Endothelial cell of umbilical vein (primary cell): ENCODE measurements around the gene DLX3. TPM values are rescaled to one million over a fixed set of nuclear protein-coding genes. Genes with fewer than 3 reads are reported as not detected.

Source experiments
- BruUV-seq: library from RNA; stranded (reverse); fragments of 400-500 nt; replicated peaks from 2 replicates; lab custom pipeline; 2021; lab: Mats Ljungman, UMichigan
- CTCF ChIA-PET: fragments of 300-600, 350-600 bp; sonication (Branson Sonifier 250); formaldehyde crosslinking; loops from one replicate; lab custom pipeline; 2021; ENCODE audit warnings: antibody characterized with exemption, inconsistent platforms; lab: Charles Lee
- POLR2A ChIA-PET: fragments of 300-600, 350-600 bp; sonication (Branson Sonifier 250); formaldehyde crosslinking; loops from one replicate; lab custom pipeline; 2021; ENCODE audit warnings: antibody characterized with exemption, inconsistent platforms; lab: Charles Lee
- DNase-seq: peaks from one replicate; pipeline ENCODE4 v3.0.0-alpha.2; 2011; ENCODE audit warnings: low read depth, low spot score
- FAIRE-seq: peaks from 2 replicates; lab custom pipeline; 2011; peaks lifted over from hg19 to GRCh38; lab: Jason Lieb, UNC
- H2AFZ ChIP-seq: 2 replicates; pipeline ENCODE4 v1.6.0; 2012; ENCODE audit warnings: low read depth, low read length, control low read depth, inconsistent platforms
- H3K27ac ChIP-seq: 2 replicates; pipeline ENCODE4 v1.5.1; 2011; ENCODE audit warnings: low read depth, mild to moderate bottlenecking, control low read depth, low read length, moderate library complexity; ENCODE audit not compliant: insufficient read depth
- H3K27me3 ChIP-seq, 2 experiments: 2 replicates each; pipeline versions ENCODE4 v1.6.0 to v1.6.1; 2011; ENCODE audit warnings: low read length in 2 of 2, mixed read lengths in 1 of 2; ENCODE audit not compliant: control insufficient read depth in 2 of 2, insufficient read depth in 2 of 2
- H3K36me3 ChIP-seq, 2 experiments: 2 replicates in 1 of 2; 3 replicates in 1 of 2; pipeline ENCODE4 v1.5.1; 2011; ENCODE audit warnings: low read length in 2 of 2, mild to moderate bottlenecking in 1 of 2, moderate library complexity in 1 of 2; ENCODE audit not compliant: control insufficient read depth in 2 of 2, insufficient read depth in 2 of 2; ENCODE audit errors: extremely low read depth in 1 of 2
- H3K4me1 ChIP-seq: 3 replicates; pipeline ENCODE4 v1.5.1; 2011; ENCODE audit warnings: mild to moderate bottlenecking, low read length; ENCODE audit not compliant: control insufficient read depth, insufficient read depth; ENCODE audit errors: extremely low read depth
- H3K4me2 ChIP-seq: 2 replicates; pipeline ENCODE4 v1.6.1; 2011; ENCODE audit warnings: low read length, control low read depth, mixed read lengths; ENCODE audit not compliant: insufficient read depth
- H3K4me3 ChIP-seq, 3 experiments: fragments of 200-600 bp in 1 of 3; sonication (generic), shearing (Covaris generic) in 1 of 3; replicated peaks in 1 of 3; 2 replicates each; pipeline ENCODE4 v1.5.1; 2011 to 2016; ENCODE audit warnings: control low read depth in 3 of 3, low read length in 3 of 3, mild to moderate bottlenecking in 2 of 3, inconsistent platforms in 1 of 3, low read depth in 1 of 3, moderate library complexity in 1 of 3; ENCODE audit not compliant: insufficient read depth in 1 of 3
- H3K79me2 ChIP-seq: 2 replicates; pipeline ENCODE4 v1.6.0; 2012; ENCODE audit warnings: low read length, inconsistent platforms; ENCODE audit not compliant: control insufficient read depth, insufficient read depth
- H3K9ac ChIP-seq: replicated peaks from 2 replicates; pipeline ENCODE3; 2011; ENCODE audit warnings: low read length, control low read depth; ENCODE audit not compliant: insufficient read depth; ENCODE audit errors: extremely low read depth
- H3K9me1 ChIP-seq: replicated peaks from 3 replicates; pipeline ENCODE4 v1.6.0; 2011; ENCODE audit warnings: mild to moderate bottlenecking, low read length; ENCODE audit not compliant: control insufficient read depth, insufficient read depth; ENCODE audit errors: extremely low read depth
- H3K9me3 ChIP-seq: replicated peaks from 2 replicates; pipeline ENCODE4 v1.5.1; 2012; ENCODE audit warnings: low read length, inconsistent platforms; ENCODE audit not compliant: control insufficient read depth, insufficient read depth
- H4K20me1 ChIP-seq: replicated peaks from 2 replicates; pipeline ENCODE3; 2011; ENCODE audit warnings: mild to moderate bottlenecking, low read length; ENCODE audit not compliant: control insufficient read depth, insufficient read depth; ENCODE audit errors: extremely low read depth
- EZH2 ChIP-seq: IDR thresholded peaks from 2 replicates; pipeline ENCODE4 v1.6.1; 2012; ENCODE audit warnings: borderline replicate concordance, low read depth, mild to moderate bottlenecking, moderate library complexity, low read length, inconsistent platforms; ENCODE audit not compliant: severe bottlenecking
- FOS ChIP-seq: IDR thresholded peaks from 2 replicates; pipeline ENCODE4 v1.6.1; 2011; ENCODE audit warnings: mild to moderate bottlenecking, low read length, moderate library complexity, borderline replicate concordance; ENCODE audit not compliant: insufficient read depth
- GATA2 ChIP-seq: IDR thresholded peaks from 2 replicates; pipeline ENCODE4 v1.7.0; 2011; ENCODE audit warnings: low read depth, mild to moderate bottlenecking, moderate library complexity, mixed read lengths, low read length; ENCODE audit not compliant: insufficient read length, insufficient read depth
- JUN ChIP-seq: IDR thresholded peaks from 2 replicates; pipeline ENCODE4 v1.6.1; 2011; ENCODE audit warnings: borderline replicate concordance, low read depth; ENCODE audit not compliant: insufficient read length, insufficient read depth
- MYC ChIP-seq: IDR thresholded peaks from one replicate; pipeline ENCODE4 v1.6.1; 2011; ENCODE audit warnings: mild to moderate bottlenecking, low read depth, low read length
- POLR2A ChIP-seq: IDR thresholded peaks from 2 replicates; pipeline ENCODE4 v1.6.1; 2012; ENCODE audit warnings: low read depth, mild to moderate bottlenecking, control low read depth, low read length
- POLR2AphosphoS5 ChIP-seq: IDR thresholded peaks from 2 replicates; pipeline ENCODE4 v1.6.1; 2012; ENCODE audit warnings: low read depth, mild to moderate bottlenecking, control low read depth, low read length, moderate library complexity; ENCODE audit not compliant: insufficient read depth
- dilution Hi-C: fragments of 300-500 bp; cut with MboI; formaldehyde crosslinking; loops from one replicate; pipeline ENCODE4 v1.15.0; 2019; ENCODE audit warnings: low sequenced_read_pairs; ENCODE audit not compliant: extremely low pct_ligation_motif_present
- intact Hi-C: fragments of 100-400 bp; cut with micrococcal nuclease; formaldehyde crosslinking; loops from one replicate; pipeline ENCODE4 v1.10.0; 2022
- polyA plus RNA-seq, 4 experiments: library from polyadenylated mRNA; depleted of rRNA in 3 of 4; stranded (reverse) in 3 of 4; unstranded in 1 of 4; fragments of >200 nt; gene quantifications; 2 replicates each; pipeline versions ENCODE4 v1.2.1 to v1.2.3, GENCODE V29; 2011 to 2012; ENCODE audit warnings: missing spikeins in 1 of 4
- total RNA-seq: library from RNA; stranded (reverse); gene quantifications from 2 replicates; pipeline ENCODE4 v1.2.3, GENCODE V29; 2021
- TF ChIP-seq, protein P1 (sequence below), 2 donors: IDR thresholded peaks; 1 replicate in 1 of 2; 2 replicates in 1 of 2; pipeline ENCODE4 v1.5.1; 2011; ENCODE audit warnings: low read length in 2 of 2, mild to moderate bottlenecking in 2 of 2, moderate library complexity in 2 of 2, control low read depth in 1 of 2, inconsistent platforms in 1 of 2, low read depth in 1 of 2; ENCODE audit not compliant: insufficient read depth in 1 of 2; ENCODE audit errors: extremely low read depth in 1 of 2
- TF ChIP-seq, protein P2 (sequence below): IDR thresholded peaks from 2 replicates; pipeline ENCODE4 v1.6.1; 2011; ENCODE audit not compliant: insufficient read depth, insufficient read length

The DLX3 gene
- total and polyA plus RNA-seq, 2 donors (not counting 3 experiments of a cell fraction or from before 2014, with no cell fraction given) = not detected

DNA sequence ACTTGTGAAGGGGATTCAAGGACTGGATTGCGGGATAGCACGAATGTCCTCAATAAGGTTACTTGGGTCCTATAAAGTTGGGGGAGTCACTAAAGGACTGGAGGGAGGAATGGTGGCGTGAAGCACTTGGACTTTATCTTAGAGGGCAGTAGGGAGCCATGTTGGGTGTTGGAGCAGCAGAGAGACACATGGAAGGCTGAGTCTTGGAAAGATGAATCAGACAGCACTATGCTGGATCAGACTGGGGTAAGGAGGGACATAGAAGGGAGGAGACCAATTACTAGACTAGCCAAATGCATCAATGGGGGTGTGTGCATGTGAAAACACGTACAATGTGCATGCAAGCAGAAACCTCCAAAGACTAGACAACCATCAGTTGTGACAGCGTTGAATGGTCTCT lies 52.1 kb downstream of the DLX3 start:
- H3K27me3 ChIP-seq = peaks cover 30 to 35% of the 10 kb centered on the region in 2 experiments
- H3K27ac ChIP-seq = no peak overlapping the region
- dilution Hi-C loops (no loop called here), intact Hi-C loops (no loop called here)
- no peak overlapping the region for H2AFZ ChIP-seq
- no peaks in the 10 kb centered on the region for H3K79me2 ChIP-seq
- CTCF ChIA-PET = interaction anchor here (1.5 to 6.9 kb wide), 2 partner anchors 9 to 55 kb away, joined by 4 to 38 read pairs; no protein-coding TSS in a partner anchor
- no peaks in the 10 kb centered on the region for H3K9me1 ChIP-seq
- no peak for DNase-seq
- no peaks in the 10 kb centered on the region for H3K4me1 ChIP-seq
- POLR2A ChIA-PET = no interaction called here
- BruUV-seq = no TSS peak
- FAIRE-seq = no peak
- H3K4me3 ChIP-seq = no peak overlapping the region
- no peaks in the 10 kb centered on the region for H4K20me1 ChIP-seq
- H3K36me3 ChIP-seq = no peaks in the 10 kb centered on the region
- H3K4me2 ChIP-seq = no peak overlapping the region
- TF ChIP-seq, protein P1, sequence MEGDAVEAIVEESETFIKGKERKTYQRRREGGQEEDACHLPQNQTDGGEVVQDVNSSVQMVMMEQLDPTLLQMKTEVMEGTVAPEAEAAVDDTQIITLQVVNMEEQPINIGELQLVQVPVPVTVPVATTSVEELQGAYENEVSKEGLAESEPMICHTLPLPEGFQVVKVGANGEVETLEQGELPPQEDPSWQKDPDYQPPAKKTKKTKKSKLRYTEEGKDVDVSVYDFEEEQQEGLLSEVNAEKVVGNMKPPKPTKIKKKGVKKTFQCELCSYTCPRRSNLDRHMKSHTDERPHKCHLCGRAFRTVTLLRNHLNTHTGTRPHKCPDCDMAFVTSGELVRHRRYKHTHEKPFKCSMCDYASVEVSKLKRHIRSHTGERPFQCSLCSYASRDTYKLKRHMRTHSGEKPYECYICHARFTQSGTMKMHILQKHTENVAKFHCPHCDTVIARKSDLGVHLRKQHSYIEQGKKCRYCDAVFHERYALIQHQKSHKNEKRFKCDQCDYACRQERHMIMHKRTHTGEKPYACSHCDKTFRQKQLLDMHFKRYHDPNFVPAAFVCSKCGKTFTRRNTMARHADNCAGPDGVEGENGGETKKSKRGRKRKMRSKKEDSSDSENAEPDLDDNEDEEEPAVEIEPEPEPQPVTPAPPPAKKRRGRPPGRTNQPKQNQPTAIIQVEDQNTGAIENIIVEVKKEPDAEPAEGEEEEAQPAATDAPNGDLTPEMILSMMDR (IDR thresholded peaks at IDR 0.05; ENCODE audit: extremely low read depth in 1 of 2, insufficient read depth in 1 of 2, low read depth in 1 of 2, low read length in 2 of 2) = no peak
- no peak for TF ChIP-seq MYC
- TF ChIP-seq POLR2A = no peak
- TF ChIP-seq JUN = no peak
- TF ChIP-seq, protein P2, sequence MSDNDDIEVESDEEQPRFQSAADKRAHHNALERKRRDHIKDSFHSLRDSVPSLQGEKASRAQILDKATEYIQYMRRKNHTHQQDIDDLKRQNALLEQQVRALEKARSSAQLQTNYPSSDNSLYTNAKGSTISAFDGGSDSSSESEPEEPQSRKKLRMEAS = no peak
- no peak for TF ChIP-seq GATA2
- no peak for TF ChIP-seq EZH2
- no peak for TF ChIP-seq FOS
- no peak for TF ChIP-seq POLR2AphosphoS5
- no peaks in the 10 kb centered on the region for H3K9me3 ChIP-seq
- H3K9ac ChIP-seq = no peak overlapping the region
